ENCODE results near the gene EGR2.
A peak's percentile ranks its signal among the peaks of the same experiment; 100 is the strongest.

The EGR2 gene

DNA sequence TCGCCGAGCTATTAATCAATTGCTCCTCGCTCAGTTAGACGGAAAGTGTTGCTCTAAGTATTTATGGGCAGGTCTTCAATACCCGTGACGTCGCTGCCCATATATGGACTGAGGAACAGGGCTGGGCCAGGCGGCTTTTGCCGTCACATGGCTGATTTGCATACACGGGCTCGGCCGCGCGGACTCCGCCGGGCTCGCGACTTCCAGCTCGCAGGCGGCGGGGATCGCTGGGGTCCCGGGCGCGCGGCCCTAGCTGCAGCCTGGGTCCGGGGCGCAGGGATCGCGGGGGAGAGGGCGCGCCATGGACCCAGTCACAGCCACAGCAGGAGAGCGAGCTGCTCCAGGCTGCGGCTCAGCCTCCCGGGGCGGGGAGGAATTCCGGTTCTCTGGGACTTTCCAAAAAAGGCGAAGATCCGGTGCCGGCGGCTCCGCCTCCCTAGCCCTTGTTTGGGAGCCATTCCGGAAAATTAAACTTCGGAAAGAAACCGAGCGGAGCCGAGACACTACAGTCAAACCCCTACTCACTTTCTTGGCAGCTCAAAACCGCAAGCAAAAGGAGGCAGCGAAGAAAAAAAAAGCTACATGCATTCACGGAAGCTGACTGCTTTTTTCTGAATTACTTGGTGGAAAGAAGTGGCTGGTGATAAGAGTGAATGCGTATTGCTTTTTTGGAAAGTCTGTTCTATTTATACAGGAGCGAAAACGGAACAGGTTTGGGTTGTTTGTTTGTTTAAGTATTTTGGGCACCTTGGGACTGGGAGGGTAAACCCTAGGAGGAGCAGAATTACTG, at the start of gene EGR2:
Gene EGR2 (minus strand): TSS at position 36 of the 790 bp plus-strand sequence. CDS start 337 bp downstream, outside the sequence.
- peak; percentile 93 for DNase-seq (ENCODE audit: low read depth)

DNA sequence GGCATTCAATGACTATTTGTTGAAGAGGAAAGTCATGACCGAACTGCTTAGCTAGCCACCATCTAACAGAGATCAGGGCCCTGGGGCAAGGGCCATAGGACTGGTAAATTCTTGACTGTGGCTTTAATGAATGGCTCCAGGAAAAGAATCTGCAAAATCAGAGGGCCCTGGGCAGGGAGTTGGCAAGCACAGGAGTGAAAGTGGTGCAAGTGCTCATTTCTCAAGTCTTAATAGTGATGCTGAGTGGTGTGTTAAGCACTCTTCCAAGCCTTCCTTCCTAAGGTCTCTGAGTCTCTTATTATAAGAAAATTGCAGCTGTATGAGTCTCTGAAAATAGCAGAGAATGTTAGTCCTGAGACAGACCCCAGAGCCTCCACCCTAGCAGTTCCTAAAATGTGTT, 46.3 kb upstream of the EGR2 start:
- no peak for DNase-seq (ENCODE audit: low read depth)

DNA sequence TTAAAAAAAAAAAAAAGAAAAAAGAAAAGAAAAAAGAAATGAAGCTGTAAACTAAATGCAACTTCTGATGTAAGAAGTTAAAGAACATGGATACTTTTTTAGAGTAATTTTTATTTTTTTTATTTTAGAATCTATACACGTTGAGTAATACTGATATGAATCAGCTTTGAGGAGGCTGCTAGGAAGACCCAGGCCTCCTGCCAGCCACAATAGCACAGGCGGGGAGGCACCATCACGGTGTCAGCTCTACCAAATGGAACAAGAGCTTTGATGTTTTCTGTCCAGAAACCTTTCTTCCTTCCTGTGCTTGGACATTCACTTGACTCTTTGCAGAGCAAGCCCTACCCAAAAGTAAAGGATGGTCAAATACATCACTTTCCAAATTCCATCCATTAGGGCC, 45.3 kb upstream of the EGR2 start:
- DNase-seq (ENCODE audit: low read depth): no peak

DNA sequence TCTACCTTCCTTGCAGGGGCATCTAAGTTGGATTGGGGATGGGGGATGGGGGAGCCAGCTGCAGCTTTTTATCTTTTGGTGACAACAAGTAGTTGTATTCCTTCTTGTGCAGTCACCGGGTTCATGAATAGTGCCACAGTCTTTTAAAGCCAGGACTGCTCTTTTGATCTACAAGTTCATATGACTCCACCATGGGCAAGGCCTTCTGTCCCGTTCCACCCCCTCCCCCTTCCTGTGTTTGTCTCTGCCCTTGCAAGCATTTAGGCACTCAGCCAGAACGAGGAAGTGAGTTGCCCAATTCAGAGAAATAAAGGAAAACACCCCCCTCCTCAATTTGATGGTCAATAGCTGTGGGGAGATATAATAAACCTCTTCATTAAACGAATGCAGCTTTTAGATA, 44.8 kb upstream of the EGR2 start:
- no peak for DNase-seq (ENCODE audit: low read depth)

DNA sequence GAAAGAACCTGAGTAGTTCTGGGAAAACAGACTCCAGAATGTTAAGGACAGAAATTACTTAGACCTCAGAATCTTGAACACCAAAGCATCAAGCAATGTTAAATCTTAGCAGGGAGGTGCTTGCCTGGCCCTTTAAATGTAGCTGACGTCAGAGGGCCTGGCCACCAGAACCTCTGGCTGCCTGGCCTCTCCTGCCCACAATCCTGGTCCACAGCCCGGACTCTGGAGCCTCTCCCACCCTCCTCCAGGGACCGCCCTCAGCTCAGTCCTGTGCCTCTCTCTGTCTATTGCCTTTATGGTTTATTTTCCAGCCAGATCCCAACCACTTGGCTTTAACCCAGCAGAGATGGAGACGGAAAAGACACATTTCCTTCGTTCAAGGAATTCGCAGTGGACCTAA, 42.2 kb upstream of the EGR2 start:
- no peak for DNase-seq (ENCODE audit: low read depth)

DNA sequence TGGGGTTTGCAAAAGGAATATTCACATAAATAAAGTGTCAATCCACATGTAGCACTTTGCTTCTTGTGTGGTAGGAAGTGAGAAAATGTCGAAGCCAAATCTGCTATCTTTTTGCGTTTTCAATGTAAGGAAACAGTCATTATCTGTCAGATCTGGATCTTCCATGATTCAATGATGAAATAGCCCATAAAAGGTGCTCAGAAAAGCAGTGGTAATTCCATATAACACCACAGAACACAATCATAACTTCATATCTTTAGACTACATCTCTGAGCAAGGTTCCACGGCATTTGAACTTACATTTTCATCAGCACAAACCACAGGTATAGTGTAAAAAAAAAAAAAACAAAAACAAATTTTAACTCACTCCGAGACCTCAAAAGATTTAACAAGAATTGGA, 39.9 kb upstream of the EGR2 start:
- no peak for DNase-seq (ENCODE audit: low read depth)

DNA sequence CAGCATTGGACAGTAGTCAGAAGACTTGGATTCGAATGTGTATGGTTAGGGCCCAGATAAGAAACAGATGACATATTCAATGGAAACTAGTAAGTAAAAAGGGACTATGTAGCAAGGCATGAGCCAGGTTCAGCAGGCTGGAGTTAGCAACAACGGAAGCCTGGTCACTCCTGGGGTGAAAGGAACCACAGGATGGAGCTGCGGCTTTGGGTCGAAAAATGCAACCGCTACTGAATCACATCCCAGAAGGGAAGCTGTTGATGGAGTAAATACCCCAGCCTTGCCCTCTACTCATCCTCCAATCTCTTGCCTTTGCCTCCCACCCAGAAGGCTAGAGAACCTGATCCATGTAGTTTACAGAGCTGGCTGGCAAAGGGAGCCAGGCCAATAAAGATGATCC, 37.5 kb upstream of the EGR2 start:
- DNase-seq (ENCODE audit: low read depth): no peak

DNA sequence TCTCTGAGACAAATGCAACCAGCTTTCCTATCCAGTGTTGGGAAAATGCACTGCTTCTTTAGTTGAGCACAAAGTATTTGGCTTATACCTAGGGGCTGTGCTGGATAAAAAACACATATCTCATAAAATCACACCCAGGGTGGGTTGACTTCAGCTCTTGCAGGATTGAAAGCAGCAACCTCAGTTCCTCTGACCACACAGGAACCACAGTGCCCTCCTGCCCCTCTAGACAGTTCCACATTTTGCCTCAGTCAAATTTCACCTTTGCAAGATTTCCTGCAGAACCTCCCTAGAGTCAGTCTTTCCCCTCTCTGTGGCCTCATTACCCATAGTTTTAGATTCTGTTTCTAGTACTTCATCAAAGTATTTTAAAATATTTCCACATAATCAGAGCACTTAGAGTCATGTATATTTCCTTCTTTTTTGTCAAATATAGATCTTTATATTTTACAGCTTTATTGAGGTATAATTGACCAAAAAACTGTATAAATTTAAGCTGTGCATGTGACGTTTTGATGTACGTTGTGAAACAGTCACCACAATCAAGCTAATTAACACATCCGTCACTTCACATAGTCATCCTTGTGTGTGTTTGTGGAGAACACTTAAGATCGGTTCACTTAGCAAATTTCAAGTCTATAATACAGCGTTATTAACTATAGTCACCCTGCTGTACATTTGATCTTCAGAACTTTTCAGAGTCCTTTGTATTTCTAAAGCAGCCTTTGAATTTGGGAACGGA, 37.0 kb upstream of the EGR2 start:
- DNase-seq (ENCODE audit: low read depth): peak; percentile 20

DNA sequence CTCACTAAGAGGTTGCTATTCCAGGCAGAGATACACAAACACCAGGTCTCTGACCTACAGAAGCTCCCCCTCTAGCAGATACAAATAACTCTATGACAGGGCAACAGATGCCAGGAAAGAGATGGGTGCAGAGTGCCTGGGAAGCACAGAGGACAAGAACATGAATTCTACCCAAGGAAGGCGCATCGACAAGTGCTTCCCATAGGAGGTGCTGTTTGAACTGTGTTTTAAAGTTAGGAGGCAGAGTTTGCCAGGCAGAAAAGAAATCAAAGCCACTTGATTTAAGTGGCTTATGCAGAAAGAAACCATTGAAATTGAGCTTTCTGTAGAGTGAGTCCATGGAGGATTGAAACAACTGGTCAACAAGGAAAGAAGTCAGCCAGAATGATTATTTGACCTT, 35.3 kb upstream of the EGR2 start:
- DNase-seq (ENCODE audit: low read depth): no peak

DNA sequence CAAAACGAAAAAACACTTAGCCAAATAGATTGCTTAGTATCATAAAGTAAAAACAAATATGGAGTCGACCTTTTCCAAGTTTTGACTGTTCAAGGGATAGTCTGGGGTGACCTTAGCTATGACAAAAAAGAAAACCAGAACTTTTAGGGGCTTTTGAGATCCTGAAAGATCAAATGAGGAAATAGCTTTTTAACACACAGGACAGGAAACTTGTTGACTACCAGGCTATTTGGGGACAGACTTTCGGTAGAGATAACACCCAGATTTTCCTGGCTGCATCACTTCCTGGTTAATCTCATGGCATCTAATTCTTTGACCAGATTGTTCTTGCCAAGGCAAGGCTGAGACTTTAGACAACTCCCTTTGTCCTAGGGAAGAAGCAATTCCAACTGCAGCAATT, 34.5 kb upstream of the EGR2 start:
- no peak for DNase-seq (ENCODE audit: low read depth)

DNA sequence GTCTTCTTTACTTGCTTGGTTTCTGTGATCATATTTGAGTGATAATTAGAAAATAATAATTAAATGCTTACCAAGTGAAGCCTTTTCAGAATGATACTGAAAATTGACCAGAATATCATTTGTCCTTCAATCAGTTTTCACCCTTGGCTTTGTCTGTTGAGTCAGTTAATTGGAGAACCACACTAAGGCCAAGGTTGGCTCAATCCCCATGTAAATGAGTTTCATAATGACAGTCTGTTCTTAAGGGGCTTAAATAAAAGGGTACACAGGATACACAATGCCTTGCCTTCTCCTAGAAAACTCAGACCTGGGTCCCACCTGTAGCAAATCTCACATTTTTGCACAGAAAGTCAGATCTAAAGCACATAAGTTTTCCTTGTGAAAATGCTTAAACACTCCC, 31.3 kb upstream of the EGR2 start:
- DNase-seq (ENCODE audit: low read depth): no peak

DNA sequence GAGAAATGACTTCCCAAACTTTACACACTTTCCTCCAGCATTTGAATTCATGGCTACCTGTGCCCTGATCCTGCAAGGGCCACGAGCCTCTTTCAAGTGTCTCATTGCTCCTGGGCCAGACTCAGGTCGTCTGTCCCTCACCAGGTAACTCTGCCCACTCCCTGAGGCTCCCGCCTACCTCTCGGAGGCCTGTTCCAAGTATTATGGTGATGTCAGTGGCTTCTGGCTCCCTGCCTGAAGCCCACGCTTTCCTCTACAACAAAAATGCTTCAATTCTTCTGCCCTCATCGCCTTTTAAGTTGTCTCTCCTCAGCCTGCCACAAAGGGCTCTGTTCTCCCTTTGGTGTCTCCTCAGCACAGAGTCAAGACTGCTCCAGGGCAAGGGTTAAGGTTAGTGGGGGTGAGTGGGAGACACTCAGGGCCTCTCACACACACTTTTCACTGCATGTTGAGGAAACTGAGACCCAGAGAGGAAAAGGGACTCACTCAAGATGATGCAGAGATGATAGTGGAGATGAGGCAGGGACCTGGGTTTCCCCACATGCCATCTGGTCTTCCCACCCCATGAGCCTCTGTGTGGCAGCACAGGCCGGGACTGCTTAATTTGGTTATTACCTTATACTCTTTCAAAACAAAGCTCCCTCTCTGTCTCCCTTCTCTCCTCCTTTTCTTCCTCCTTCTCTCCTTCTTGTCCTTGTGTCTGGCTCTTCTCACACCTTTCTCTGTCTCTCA, 28.3 kb upstream of the EGR2 start:
- no peak for DNase-seq (ENCODE audit: low read depth)

DNA sequence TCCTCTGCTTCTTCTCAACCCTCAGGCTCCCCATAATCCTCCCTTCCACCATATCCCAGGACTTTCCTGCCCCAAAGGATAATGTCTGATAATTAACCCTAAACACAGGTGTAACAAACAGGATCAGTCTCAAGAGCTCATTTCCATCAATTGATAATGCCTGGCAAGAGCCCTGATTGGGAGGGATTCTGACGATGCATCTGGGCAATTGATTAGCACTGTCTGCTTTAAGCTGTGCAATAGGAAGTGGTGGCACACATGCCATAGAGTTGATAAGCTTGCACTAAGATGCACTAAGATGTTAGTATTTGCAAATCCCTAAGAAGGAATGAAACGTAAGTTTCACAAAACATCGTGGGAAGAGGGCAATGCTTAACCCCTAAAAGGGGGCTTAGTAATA, 27.4 kb upstream of the EGR2 start:
- no peak for DNase-seq (ENCODE audit: low read depth)

DNA sequence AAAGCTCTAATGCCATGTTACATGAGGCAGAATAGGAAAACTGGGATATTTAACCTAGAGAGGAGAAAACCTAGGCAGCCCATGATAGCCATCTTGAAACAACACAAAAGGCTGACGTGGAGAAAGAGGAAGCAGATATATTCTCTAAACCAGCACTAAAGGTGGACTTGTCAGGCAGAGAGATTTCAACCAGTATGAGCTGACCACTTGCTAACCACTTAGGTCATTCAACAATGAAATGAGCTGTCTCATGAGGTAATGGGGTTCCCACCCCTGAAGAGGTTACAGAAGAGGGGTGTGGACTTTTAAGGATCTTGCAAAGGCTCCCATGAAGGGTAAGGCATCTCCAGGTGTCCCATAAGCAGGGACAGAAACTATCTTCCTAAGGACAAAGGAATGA, 26.8 kb upstream of the EGR2 start:
- DNase-seq (ENCODE audit: low read depth): no peak

DNA sequence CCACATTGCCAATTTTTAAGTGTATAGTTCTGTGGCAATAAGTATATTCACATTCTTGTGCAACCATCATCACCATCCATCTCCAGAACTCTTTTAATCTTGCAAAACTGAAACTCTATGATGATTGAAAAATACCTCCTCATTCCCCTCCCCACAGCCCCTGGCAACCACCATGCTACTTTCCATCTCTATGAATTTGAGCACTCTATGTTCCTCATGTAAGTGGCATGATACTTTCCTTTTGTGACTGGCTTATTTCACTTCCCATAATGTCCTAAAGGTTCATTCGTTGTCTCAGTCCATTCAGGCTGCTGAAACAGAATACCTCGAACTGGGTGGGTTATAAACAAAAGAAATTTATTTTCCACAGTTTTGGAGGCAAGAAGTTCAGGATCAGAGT, 23.4 kb upstream of the EGR2 start:
- DNase-seq (ENCODE audit: low read depth): no peak

DNA sequence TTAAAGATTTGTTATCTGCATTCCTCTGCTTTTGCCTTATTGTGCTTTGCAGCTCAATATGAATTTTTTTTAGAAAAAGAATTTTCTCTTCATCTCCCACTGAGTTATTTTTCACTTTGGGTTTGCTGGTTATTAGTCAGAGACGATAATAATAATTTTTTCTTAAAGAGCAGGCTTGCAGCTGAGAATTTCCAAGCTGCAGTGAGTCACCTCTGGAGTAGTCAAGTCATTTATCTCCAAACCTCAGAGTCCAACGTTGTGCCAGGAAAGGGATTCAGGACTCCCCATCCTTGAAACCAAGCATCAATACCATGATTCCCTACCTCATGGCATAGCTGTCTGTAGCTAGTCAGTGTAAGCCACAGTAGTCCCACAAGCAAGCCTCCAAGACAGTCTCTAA, 15.2 kb upstream of the EGR2 start:
- no peak for DNase-seq (ENCODE audit: low read depth)

DNA sequence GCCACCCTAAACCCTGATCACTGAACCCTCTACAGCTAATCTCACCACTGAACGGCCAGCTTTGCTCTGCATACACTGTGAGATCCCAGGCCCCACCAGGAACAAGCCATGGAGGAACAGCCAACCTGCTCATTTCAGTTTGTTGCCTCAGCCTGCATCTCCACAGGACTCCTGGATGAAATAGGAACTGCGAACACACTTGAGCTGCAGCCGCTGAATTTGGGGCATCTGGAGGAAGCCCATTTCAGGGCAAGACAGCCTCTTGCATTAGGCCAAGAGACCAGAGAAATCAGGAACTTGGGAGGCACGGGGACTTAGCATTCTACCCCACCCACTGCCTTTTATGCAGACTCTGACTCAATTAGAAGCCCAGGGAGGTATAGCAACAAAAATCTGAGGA, 14.5 kb upstream of the EGR2 start:
- no peak for DNase-seq (ENCODE audit: low read depth)

DNA sequence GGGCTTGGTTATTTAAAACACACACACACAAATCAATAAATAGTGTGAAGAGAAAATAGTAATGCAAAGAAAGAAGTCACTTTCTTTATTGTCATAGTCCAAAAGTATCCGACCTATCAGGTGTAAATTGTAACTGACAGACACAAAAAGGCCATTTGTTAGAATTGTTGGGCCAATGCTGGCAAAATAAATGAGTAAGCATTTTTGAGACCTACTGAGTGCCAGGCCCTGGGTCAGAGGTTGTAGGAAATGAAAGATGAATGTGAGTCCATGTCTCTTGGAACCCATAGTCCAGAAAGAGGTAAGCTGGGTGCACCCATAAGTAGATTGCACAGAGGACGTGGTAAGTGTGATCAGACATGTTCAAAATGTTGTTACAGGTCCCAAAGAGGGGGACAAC, 13.5 kb upstream of the EGR2 start:
- no peak for DNase-seq (ENCODE audit: low read depth)

DNA sequence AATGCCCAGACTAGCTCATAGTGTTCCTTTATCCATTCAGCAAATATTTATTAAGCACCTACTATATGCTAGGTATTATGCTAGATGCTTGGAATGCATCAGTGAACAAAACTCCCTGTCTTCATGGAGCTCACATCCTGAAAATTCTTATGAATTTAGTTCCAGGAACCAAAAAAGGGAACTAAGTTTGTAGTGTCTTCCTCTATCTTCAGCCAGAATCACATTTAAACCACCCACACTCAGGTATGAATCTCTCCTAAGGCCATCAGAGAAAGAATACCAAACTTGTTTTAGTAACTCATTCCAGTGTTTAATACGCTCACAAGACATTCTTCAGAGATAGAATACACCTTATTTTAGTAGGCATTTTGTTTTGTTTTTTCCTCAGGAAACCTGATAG, 10.1 kb upstream of the EGR2 start:
- no peak for DNase-seq (ENCODE audit: low read depth)

DNA sequence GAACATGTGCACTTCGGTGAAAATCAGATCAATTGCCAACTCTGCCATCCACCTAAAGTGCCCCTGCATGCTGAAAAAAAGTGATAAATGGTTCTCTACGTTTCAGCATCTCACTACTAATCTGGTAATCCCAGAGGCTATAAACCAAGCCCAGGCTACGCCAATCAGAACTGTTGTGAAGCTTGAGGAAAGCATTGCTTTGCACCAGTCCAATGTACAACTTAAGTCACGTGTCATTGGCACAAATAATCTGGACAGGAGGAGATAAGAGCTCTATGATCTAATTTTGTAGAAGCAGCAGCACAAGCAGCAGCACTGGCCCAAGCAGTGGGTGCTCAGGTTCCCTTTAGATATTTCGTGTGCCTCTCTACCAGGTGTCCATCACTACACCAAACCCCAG, 4.4 kb upstream of the EGR2 start:
- DNase-seq (ENCODE audit: low read depth): no peak

DNA sequence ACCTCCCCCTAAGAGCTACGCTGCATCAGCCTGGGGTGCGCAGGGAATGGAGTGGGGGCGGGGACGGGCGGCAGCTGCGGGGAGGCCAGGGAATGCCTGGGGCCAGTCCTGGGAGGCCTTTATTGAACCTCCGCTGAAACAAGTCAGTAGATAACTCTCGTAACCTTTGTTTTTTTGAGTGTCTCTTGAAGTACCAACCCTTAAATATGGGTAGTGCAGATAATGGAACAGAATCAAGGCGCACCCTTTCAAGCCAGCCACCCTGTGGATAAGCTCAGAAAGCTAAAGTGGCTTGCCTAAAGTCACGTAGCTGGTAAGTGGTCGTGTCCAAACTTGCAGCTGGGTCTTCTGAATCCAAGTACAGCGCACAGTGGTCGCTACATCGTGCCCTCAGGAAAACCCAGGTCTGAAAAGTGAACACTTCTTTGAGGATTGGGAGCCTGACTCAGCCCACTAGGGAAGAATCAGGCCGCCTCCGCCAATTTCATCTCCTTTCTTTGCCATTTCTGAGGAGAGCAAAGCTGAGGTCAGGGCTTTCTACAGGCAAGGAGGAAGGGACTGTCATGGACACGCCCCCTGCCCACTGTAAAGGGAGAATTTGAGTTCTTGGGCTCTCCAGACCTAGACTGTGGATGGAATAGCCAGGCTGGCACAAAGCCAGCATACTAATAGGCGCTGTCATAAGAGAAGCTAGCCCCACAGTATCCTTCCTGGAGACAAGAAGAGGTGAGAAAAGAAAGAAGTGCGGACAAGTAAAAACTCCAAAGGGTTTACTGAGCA, 3.2 kb upstream of the EGR2 start:
- no peak for DNase-seq (ENCODE audit: low read depth)

DNA sequence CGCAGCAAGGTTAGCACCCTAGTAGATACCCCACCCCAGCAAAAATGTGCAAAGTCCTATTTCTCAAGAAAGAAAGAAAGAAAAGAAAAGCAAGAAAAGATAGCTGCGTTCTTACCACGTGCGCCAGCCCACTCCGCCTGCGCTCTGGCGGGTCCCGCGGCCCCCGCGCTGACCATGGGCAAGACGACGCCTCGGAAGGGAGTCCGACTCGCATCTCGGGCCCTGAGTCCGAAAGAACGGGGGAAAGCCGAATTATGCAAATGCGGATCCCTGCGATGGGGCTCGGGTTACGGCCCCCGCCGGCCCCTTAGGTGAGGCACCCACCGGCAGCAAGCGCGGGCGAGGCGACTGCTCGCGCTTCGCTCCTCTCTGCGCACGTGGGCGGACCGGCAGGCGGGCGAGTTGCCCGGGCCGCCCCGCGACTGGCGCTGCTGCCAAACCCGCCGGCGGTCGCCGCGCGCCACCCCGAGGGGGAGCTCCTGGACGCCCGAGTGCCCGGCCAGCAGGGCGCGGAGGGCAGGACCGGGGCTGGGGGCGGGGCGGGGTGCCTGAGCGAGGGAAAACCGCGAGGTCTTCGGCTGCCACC, 2.4 kb upstream of the EGR2 start:
- no peak for DNase-seq (ENCODE audit: low read depth)

All from activated gamma-delta T cell treated with anti-CD3 and anti-CD28 coated beads, Interleukin-2, amount 50 U/mL, for 16 hours (primary cell).